Measurements from ENCODE around the gene SCP2.

SCP2 gene

GRCh38 chr1:53043271-53043670, 116.2 kb downstream of the SCP2 start:
- DNase-seq (ENCODE audit: low read depth in 2 of 2), result no peak

GRCh38 chr1:53044926-53045325, 117.8 kb downstream of the SCP2 start:
- no peak for DNase-seq (ENCODE audit: low read depth in 2 of 2)

GRCh38 chr1:53046930-53047329, 119.9 kb downstream of the SCP2 start:
- no peak for DNase-seq (ENCODE audit: low read depth in 2 of 2)

GRCh38 chr1:53047737-53048736, 121.0 kb downstream of the SCP2 start:
- DNase-seq (ENCODE audit: low read depth in 2 of 2), result no peak

- DNase-seq (ENCODE audit: low read depth in 2 of 2), result no peak
Observed at GRCh38 chr1:53048960-53049573, 122.0 kb downstream of the SCP2 start.

- DNase-seq (ENCODE audit: low read depth in 2 of 2), result no peak
Observed at GRCh38 chr1:53049574-53049967, 122.5 kb downstream of the SCP2 start.

GRCh38 chr1:53050310-53050709, 123.2 kb downstream of the SCP2 start:
- DNase-seq (ENCODE audit: low read depth in 2 of 2), result no peak

GRCh38 chr1:53051676-53052075, 124.6 kb downstream of the SCP2 start:
- DNase-seq (ENCODE audit: low read depth in 2 of 2), result no peak

GRCh38 chr1:53057127-53057526, 130.1 kb downstream of the SCP2 start:
- DNase-seq (ENCODE audit: low read depth in 2 of 2), result no peak

GRCh38 chr1:53060579-53060978, 133.5 kb downstream of the SCP2 start:
- DNase-seq (ENCODE audit: low read depth in 2 of 2), result no peak

GRCh38 chr1:53061123-53061858, 134.2 kb downstream of the SCP2 start:
- DNase-seq (ENCODE audit: low read depth in 2 of 2), result no peak

GRCh38 chr1:53061859-53062707, 135.0 kb downstream of the SCP2 start, which contains the start of gene PODN:
Gene PODN, plus strand, starts transcription at chr1:53062213. Its CDS starts 7,643 bp downstream, at chr1:53069856.
- DNase-seq (ENCODE audit: low read depth in 2 of 2), result no peak

GRCh38 chr1:53062708-53063591, 135.9 kb downstream of the SCP2 start:
- no peak for DNase-seq (ENCODE audit: low read depth in 2 of 2)

GRCh38 chr1:53063744-53064515, 136.9 kb downstream of the SCP2 start:
- no peak for DNase-seq (ENCODE audit: low read depth in 2 of 2)

GRCh38 chr1:53065391-53065790, 138.3 kb downstream of the SCP2 start:
- no peak for DNase-seq (ENCODE audit: low read depth in 2 of 2)

- DNase-seq (ENCODE audit: low read depth in 2 of 2), result no peak
Observed at GRCh38 chr1:53066488-53066887, 139.4 kb downstream of the SCP2 start.

GRCh38 chr1:53066891-53067738, 140.0 kb downstream of the SCP2 start:
- DNase-seq (ENCODE audit: low read depth in 2 of 2), result no peak

- no peak for DNase-seq (ENCODE audit: low read depth in 2 of 2)
Observed at GRCh38 chr1:53067886-53068285, 140.8 kb downstream of the SCP2 start.
